Keratinocyte (primary cell): ENCODE results near the gene INTU. TPM values are rescaled to one million over a fixed set of nuclear protein-coding genes. Genes with fewer than 3 reads are reported as not detected.

Experiments
- DNase-seq: peaks from one replicate; pipeline ENCODE4 v3.0.0-alpha.2; 2011; ENCODE audit warnings: low read depth, missing footprints, low spot score
- FAIRE-seq: peaks from 2 replicates; lab custom pipeline; 2011; peaks lifted over from hg19 to GRCh38; lab: Jason Lieb, UNC
- H2AFZ ChIP-seq: 2 replicates; pipeline ENCODE4 v1.6.0; 2012; ENCODE audit warnings: low read length, control low read depth, inconsistent platforms; ENCODE audit not compliant: control insufficient read depth
- H3K27ac ChIP-seq: 2 replicates; pipeline ENCODE4 v1.5.1; 2011; ENCODE audit warnings: low read length; ENCODE audit not compliant: control insufficient read depth, insufficient read depth
- H3K27me3 ChIP-seq: 3 replicates; pipeline ENCODE4 v1.6.0; 2011; ENCODE audit warnings: low read length; ENCODE audit not compliant: control insufficient read depth, insufficient read depth; ENCODE audit errors: extremely low read depth
- H3K36me3 ChIP-seq, 2 experiments: 2 replicates in 1 of 2; 3 replicates in 1 of 2; pipeline ENCODE4 v1.5.1; 2011; ENCODE audit warnings: low read length in 2 of 2, mild to moderate bottlenecking in 1 of 2; ENCODE audit not compliant: control insufficient read depth in 2 of 2, insufficient read depth in 2 of 2; ENCODE audit errors: extremely low read depth in 1 of 2
- H3K4me1 ChIP-seq: 3 replicates; pipeline ENCODE4 v1.5.1; 2011; ENCODE audit warnings: low read length; ENCODE audit not compliant: control insufficient read depth, insufficient read depth; ENCODE audit errors: extremely low read depth
- H3K4me2 ChIP-seq: 3 replicates; pipeline ENCODE4 v1.6.0; 2011; ENCODE audit warnings: low read depth, low read length; ENCODE audit not compliant: control insufficient read depth, insufficient read depth; ENCODE audit errors: extremely low read depth
- H3K4me3 ChIP-seq, 3 experiments: fragments of 200-600 bp in 1 of 3; sonication (generic) in 1 of 3; 2 replicates in 2 of 3; 3 replicates in 1 of 3; pipeline ENCODE4 v1.5.1; 2011 to 2016; ENCODE audit warnings: low read length in 3 of 3, mild to moderate bottlenecking in 3 of 3, control low read depth in 2 of 3, inconsistent platforms in 1 of 3, low read depth in 1 of 3, mixed read lengths in 1 of 3, mixed run types in 1 of 3, moderate library complexity in 1 of 3; ENCODE audit not compliant: control insufficient read depth in 2 of 3, insufficient read depth in 2 of 3; ENCODE audit errors: extremely low read depth in 1 of 3
- H3K79me2 ChIP-seq: 2 replicates; pipeline ENCODE4 v1.6.0; 2012; ENCODE audit warnings: low read length; ENCODE audit not compliant: control insufficient read depth, insufficient read depth
- H3K9ac ChIP-seq: 3 replicates; pipeline ENCODE4 v1.6.0; 2011; ENCODE audit warnings: low read length; ENCODE audit not compliant: control insufficient read depth, insufficient read depth; ENCODE audit errors: extremely low read depth
- H3K9me1 ChIP-seq: 3 replicates; pipeline ENCODE4 v1.6.0; 2011; ENCODE audit warnings: low read length; ENCODE audit not compliant: control insufficient read depth, insufficient read depth; ENCODE audit errors: extremely low read depth
- H3K9me3 ChIP-seq: 2 replicates; pipeline ENCODE4 v1.5.1; 2012; ENCODE audit warnings: low read depth, low read length; ENCODE audit not compliant: control insufficient read depth
- H4K20me1 ChIP-seq: 3 replicates; pipeline ENCODE4 v1.6.0; 2011; ENCODE audit warnings: low read length; ENCODE audit not compliant: control insufficient read depth, insufficient read depth; ENCODE audit errors: extremely low read depth
- CTCF ChIP-seq, 3 experiments: IDR thresholded peaks in 1 of 3; conservative IDR thresholded peaks in 1 of 3; optimal IDR thresholded peaks in 1 of 3; 2 replicates in 2 of 3; 3 replicates in 1 of 3; pipeline versions ENCODE3 to v1.5.1; 2011; ENCODE audit warnings: low read length in 3 of 3, mild to moderate bottlenecking in 3 of 3, moderate library complexity in 2 of 3, control low read depth in 1 of 3, inconsistent platforms in 1 of 3; ENCODE audit not compliant: insufficient read depth in 2 of 3; ENCODE audit errors: extremely low read depth in 1 of 3
- EZH2 ChIP-seq: IDR thresholded peaks from one replicate; pipeline ENCODE4 v1.6.1; 2012; ENCODE audit warnings: inconsistent platforms, mild to moderate bottlenecking, low read length, moderate library complexity
- dilution Hi-C: fragments of 300-500 bp; cut with MboI; formaldehyde crosslinking; loops from one replicate; pipeline ENCODE4 v1.7.0; 2020; ENCODE audit warnings: low sequenced_read_pairs; ENCODE audit not compliant: extremely low pct_ligation_motif_present
- polyA plus RNA-seq, 5 experiments: library from polyadenylated mRNA; depleted of rRNA in 3 of 5; stranded (reverse) in 3 of 5; stranded (forward) in 1 of 5; unstranded in 1 of 5; fragments of >200 nt; gene quantifications; 1 replicate in 1 of 5; 2 replicates in 3 of 5; 3 replicates in 1 of 5; pipeline versions ENCODE4 v1.2.1 to v1.2.3, GENCODE V29; 2011 to 2012; ENCODE audit warnings: missing spikeins in 2 of 5, low read depth in 1 of 5, low replicate concordance in 1 of 5

The INTU gene
- polyA plus RNA-seq, 1 donor (not counting 4 experiments of a cell fraction or from before 2014, with no cell fraction given), result 5.0 TPM

DNA sequence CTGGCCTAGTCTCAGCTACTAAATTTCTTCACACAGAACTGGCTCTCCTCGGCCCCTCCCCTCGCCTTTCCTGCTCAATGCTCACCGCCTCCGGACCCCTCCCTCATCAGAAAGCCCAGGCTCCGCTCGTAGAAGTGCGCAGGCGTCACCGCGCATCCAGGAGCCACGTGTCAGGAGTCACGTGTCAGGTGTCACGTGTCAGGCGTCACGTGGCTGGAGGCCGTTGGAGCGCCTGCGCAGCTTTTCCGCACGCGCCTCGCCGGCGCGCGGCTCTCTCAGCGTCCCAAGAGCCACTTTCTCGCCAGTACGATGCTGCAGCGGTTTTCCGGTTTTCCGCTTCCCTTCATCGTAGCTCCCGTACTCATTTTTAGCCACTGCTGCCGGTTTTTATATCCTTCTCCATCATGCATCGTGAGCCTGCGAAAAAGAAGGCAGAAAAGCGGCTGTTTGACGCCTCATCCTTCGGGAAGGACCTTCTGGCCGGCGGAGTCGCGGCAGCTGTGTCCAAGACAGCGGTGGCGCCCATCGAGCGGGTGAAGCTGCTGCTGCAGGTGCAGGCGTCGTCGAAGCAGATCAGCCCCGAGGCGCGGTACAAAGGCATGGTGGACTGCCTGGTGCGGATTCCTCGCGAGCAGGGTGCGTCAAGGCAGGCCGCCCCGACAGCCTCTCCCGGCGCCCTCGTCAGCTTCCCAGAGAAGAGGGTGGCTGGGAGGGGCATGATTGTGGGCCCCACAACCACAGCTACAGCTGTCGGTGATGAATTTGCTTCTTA, 97.6 kb downstream of the INTU start, which contains the start of gene SLC25A31:
Gene SLC25A31, plus strand, starts transcription at position 259 of the 772 bp plus-strand sequence. Its CDS starts 146 bp downstream, at position 405.
- Histone ChIP-seq H3K9ac (no peak within 1 kb of the TSS), H3K79me2 (no peaks in the 10 kb centered on the region), H3K9me3 (no peaks in the 10 kb centered on the region), H3K4me3 (no peak within 1 kb of the TSS), H3K9me1 (no peaks in the 10 kb centered on the region), H3K27ac (no peak within 1 kb of the TSS), H4K20me1 (no peaks in the 10 kb centered on the region), H3K27me3 (no peaks in the 10 kb centered on the region), H2AFZ (no peak within 1 kb of the TSS), H3K4me2 (no peak within 1 kb of the TSS), H3K4me1 (peaks cover 5% of the 10 kb centered on the region), H3K36me3 (no peaks in the 10 kb centered on the region)
- DNase-seq, result no peak
- dilution Hi-C loops, result no loop called here
- no peak for TF ChIP-seq CTCF (optimal IDR thresholded peaks at IDR 0.05 in 1 of 3, IDR thresholded peaks at IDR 0.05 in 1 of 3, conservative IDR thresholded peaks at IDR 0.05 in 1 of 3; ENCODE audit: extremely low read depth in 1 of 3, insufficient read depth in 2 of 3, low read length in 3 of 3)
- TF ChIP-seq EZH2, result no peak
- no peak for FAIRE-seq

GRCh38 chr4:127731406-127731805, 98.6 kb downstream of the INTU start:
- H3K36me3 ChIP-seq, result no peaks in the 10 kb centered on the region
- dilution Hi-C loops, result no loop called here
- no peak overlapping the region for H2AFZ ChIP-seq
- no peak for FAIRE-seq
- H3K9me1 ChIP-seq, result no peaks in the 10 kb centered on the region
- no peaks in the 10 kb centered on the region for H3K79me2 ChIP-seq
- no peak overlapping the region for H3K4me3 ChIP-seq
- TF ChIP-seq CTCF (optimal IDR thresholded peaks at IDR 0.05 in 1 of 3, IDR thresholded peaks at IDR 0.05 in 1 of 3, conservative IDR thresholded peaks at IDR 0.05 in 1 of 3; ENCODE audit: extremely low read depth in 1 of 3, insufficient read depth in 2 of 3, low read length in 3 of 3) (no peak), EZH2 (no peak)
- DNase-seq, result no peak
- peaks cover 5% of the 10 kb centered on the region for H3K4me1 ChIP-seq
- no peaks in the 10 kb centered on the region for H3K27me3 ChIP-seq
- no peak overlapping the region for H3K27ac ChIP-seq
- H3K4me2 ChIP-seq, result no peak overlapping the region
- no peaks in the 10 kb centered on the region for H4K20me1 ChIP-seq
- H3K9me3 ChIP-seq, result no peaks in the 10 kb centered on the region
- H3K9ac ChIP-seq, result no peak overlapping the region
